Measurements from ENCODE around the gene HDGFL2.

Gene HDGFL2

DNA sequence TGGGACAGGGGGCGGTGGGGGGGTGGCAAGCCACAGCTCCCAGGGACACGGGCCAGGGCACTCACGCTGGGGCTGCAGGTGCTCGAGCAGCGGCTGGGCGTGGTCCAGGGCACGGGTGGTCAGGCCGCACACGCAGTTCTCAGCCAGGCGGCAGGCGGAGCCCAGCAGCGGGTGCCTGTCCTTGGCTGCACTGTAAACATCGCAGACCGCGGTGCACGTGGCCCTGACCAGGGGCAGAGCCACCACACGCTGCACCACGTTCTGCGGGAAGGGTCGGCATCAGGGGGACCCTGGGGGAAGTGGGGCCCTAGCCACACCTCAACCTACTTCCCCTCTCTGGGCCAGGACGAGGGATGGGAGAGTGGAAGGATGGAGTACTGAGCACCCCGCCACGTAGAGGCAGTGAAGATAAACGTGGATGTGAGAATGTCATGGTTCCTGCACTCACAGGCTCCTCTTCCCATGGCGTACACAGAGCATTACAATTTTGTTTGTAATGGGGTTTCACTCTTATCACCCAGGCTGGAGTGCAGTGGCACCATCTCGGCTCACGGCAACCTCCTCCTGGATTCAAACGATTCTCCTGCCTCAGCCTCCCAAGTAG, 59.6 kb downstream of the HDGFL2 start:
- no peak for DNase-seq (ENCODE audit: extremely low read depth, insufficient read length)
- Histone ChIP-seq H3K27me3 (replicated peaks; ENCODE audit: control insufficient read depth, insufficient read depth, low read length) (no peaks in the 10 kb centered on the region; the same call in none of the 2 replicates), H3K36me3 (ENCODE audit: control insufficient read depth, insufficient read depth, low read length) (no peaks in the 10 kb centered on the region), H3K4me3 (replicated peaks; ENCODE audit: low read depth, low read length) (no peak overlapping the region)
- TF ChIP-seq, protein P1, sequence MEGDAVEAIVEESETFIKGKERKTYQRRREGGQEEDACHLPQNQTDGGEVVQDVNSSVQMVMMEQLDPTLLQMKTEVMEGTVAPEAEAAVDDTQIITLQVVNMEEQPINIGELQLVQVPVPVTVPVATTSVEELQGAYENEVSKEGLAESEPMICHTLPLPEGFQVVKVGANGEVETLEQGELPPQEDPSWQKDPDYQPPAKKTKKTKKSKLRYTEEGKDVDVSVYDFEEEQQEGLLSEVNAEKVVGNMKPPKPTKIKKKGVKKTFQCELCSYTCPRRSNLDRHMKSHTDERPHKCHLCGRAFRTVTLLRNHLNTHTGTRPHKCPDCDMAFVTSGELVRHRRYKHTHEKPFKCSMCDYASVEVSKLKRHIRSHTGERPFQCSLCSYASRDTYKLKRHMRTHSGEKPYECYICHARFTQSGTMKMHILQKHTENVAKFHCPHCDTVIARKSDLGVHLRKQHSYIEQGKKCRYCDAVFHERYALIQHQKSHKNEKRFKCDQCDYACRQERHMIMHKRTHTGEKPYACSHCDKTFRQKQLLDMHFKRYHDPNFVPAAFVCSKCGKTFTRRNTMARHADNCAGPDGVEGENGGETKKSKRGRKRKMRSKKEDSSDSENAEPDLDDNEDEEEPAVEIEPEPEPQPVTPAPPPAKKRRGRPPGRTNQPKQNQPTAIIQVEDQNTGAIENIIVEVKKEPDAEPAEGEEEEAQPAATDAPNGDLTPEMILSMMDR (IDR thresholded peaks at IDR 0.05; ENCODE audit: insufficient read depth, low read length, poor library complexity, severe bottlenecking): no peak

DNA sequence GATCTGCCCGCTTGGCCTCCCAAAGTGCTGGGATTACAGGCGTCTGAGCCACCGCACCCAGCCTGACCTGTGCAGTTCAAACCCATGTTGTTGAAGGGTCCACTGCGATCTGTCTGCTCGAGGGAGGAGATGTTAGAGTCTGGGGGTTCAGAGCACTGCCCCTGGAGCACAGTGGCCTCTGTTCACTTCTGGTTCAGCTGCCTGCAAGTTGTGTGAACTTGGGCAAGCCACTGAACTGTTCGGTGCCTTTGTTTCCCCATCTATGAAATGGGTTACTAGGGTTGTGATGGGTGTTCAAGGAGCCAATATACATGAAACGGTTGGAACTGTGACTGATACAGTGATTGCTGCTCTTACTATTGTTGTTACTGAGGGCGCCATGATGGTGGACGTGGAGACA, 61.2 kb downstream of the HDGFL2 start:
- Histone ChIP-seq H3K36me3 (ENCODE audit: control insufficient read depth, insufficient read depth, low read length) (no peaks in the 10 kb centered on the region), H3K27me3 (replicated peaks; ENCODE audit: control insufficient read depth, insufficient read depth, low read length) (no peaks in the 10 kb centered on the region; the same call in none of the 2 replicates), H3K4me3 (replicated peaks; ENCODE audit: low read depth, low read length) (no peak overlapping the region)
- TF ChIP-seq, protein P1 (IDR thresholded peaks at IDR 0.05; ENCODE audit: insufficient read depth, low read length, poor library complexity, severe bottlenecking): no peak
- no peak for DNase-seq (ENCODE audit: extremely low read depth, insufficient read length)

DNA sequence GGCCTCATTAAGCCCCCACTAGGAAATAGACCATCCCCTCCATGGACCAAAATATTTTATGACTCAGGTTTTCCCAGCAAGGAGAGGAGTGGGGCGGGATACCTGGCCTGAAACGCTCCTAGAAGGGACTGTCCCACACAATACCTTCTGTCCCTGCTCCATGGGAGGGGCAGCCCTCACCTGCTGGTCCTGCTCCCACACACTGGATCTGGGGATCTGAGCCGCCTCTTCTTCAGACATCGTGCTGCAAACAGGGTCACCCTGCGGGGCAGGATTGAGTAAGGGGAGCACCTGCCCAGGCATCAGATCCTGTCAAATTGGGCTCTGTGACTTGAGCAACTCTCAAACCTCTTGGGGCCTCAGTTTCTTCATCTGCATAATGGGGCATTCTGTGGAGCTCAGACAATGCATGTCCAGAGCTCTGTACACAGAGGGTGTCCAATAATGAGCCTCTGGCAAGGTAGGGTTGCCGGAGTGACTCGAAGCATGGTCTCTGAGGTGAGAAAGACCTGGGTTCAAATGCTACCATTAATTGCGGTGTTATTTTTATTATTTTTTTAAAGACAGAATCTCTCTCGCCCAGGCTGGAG, 61.8 kb downstream of the HDGFL2 start:
- H3K4me3 ChIP-seq (replicated peaks; ENCODE audit: low read depth, low read length): no peak overlapping the region
- no peaks in the 10 kb centered on the region for H3K36me3 ChIP-seq (ENCODE audit: control insufficient read depth, insufficient read depth, low read length)
- no peaks in the 10 kb centered on the region; the same call in none of the 2 replicates for H3K27me3 ChIP-seq (replicated peaks; ENCODE audit: control insufficient read depth, insufficient read depth, low read length)
- TF ChIP-seq, protein P1 (IDR thresholded peaks at IDR 0.05; ENCODE audit: insufficient read depth, low read length, poor library complexity, severe bottlenecking): no peak
- DNase-seq (ENCODE audit: extremely low read depth, insufficient read length): no peak

DNA sequence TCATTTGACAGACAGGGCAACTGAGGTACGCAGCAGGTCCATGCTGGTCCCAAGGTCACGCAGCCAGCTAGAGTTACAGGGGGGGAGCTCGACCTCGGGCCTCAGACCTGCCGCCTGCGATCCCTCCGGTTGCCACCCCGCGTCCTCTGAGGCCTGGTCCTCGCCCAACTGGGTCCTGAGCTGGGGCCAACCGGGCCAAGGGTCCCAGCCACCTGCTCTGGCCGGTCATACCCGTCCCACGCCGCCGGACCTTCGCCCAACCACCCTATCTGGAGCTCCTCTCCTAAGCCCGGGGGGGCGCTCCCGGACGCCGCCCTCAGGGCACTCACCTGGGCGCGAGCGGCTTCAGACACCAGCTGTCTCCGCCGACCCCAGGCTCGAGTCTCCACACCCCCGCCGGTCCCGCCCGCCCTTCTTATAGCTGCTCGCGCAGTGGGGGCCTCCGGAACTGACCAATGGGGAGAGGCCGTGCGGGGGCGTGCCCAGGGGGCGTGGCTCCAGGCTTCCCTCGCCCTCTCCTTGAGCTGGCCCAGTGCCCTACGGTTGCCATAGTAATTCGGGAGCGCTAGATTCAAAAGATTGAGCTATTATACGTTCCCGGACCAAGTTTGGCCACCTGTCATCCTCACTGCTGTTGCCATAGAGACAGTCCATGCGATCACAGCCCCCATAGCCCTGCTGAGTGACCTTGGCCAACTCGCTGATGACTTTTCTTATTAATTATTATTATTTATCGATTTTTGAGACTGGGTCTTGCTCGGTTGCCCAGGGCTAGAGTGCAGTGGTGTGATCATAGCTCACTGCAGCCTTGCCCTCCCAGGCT, 63.0 kb downstream of the HDGFL2 start, which contains the start of gene PLIN5:
Gene PLIN5, minus strand, starts transcription at position 389 of the 823 bp plus-strand sequence. CDS start 1,150 bp downstream, outside the sequence.
- TF ChIP-seq, protein P1 (IDR thresholded peaks at IDR 0.05; ENCODE audit: insufficient read depth, low read length, poor library complexity, severe bottlenecking): peak; percentile 9
- Histone ChIP-seq H3K4me3 (replicated peaks; ENCODE audit: low read depth, low read length) (no peak within 1 kb of the TSS), H3K36me3 (ENCODE audit: control insufficient read depth, insufficient read depth, low read length) (no peaks in the 10 kb centered on the region), H3K27me3 (replicated peaks; ENCODE audit: control insufficient read depth, insufficient read depth, low read length) (no peaks in the 10 kb centered on the region; the same call in 1 of the 2 replicates)
- peak; percentile 54 for DNase-seq (ENCODE audit: extremely low read depth, insufficient read length)

DNA sequence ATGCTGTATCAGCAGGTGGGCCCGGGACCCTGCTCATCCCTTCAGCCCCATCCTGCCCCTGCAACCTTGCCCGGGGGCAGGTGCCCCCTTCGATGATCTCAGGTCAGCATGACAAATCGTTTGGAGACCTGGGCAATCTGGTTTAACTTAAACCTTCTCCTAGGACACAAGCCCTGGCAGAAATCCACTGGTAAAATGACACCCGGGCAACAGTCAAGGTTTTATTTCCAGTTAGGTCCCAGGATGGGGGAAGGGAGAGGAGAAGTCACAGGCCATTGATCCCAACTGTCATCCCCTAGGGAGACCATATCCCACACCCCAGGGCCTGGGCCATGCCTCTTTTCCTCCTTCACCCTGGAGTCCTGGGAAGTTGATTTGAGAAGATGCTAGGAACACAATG, 64.7 kb downstream of the HDGFL2 start:
- DNase-seq (ENCODE audit: extremely low read depth, insufficient read length): no peak
- TF ChIP-seq, protein P1 (IDR thresholded peaks at IDR 0.05; ENCODE audit: insufficient read depth, low read length, poor library complexity, severe bottlenecking): no peak
- Histone ChIP-seq H3K27me3 (replicated peaks; ENCODE audit: control insufficient read depth, insufficient read depth, low read length) (no peaks in the 10 kb centered on the region), H3K36me3 (ENCODE audit: control insufficient read depth, insufficient read depth, low read length) (no peaks in the 10 kb centered on the region), H3K4me3 (replicated peaks; ENCODE audit: low read depth, low read length) (no peak overlapping the region)
